ENCODE measurements around the gene EFCAB12. TPM values are rescaled to one million over a fixed set of nuclear protein-coding genes. Genes with fewer than 3 reads are reported as not detected.

Gene EFCAB12
- total and polyA plus RNA-seq, 2 donors (not counting 3 experiments of a cell fraction or from before 2014, with no cell fraction given), result 0.15 to 0.49 TPM

GRCh38 chr3:129429602-129430001 lies 1.2 kb upstream of the EFCAB12 start:
- Histone ChIP-seq H3K27me3 (ENCODE audit: control insufficient read depth in 2 of 2, insufficient read depth in 2 of 2, low read length in 2 of 2) (peaks cover 0 to 4% of the 10 kb centered on the region in 2 experiments), H3K4me1 (ENCODE audit: control insufficient read depth, extremely low read depth, insufficient read depth, low read length) (peaks cover 6% of the 10 kb centered on the region), H3K9ac (replicated peaks; ENCODE audit: extremely low read depth, insufficient read depth, low read length) (no peak overlapping the region), H3K9me1 (replicated peaks; ENCODE audit: control insufficient read depth, extremely low read depth, insufficient read depth, low read length) (no peaks in the 10 kb centered on the region), H3K4me2 (ENCODE audit: insufficient read depth, low read length) (no peak overlapping the region), H3K9me3 (replicated peaks; ENCODE audit: control insufficient read depth, insufficient read depth, low read length) (no peaks in the 10 kb centered on the region), H3K4me3 (replicated peaks in 1 of 3; ENCODE audit: insufficient read depth in 1 of 3, low read depth in 1 of 3, low read length in 3 of 3) (no peak overlapping the region), H3K79me2 (ENCODE audit: control insufficient read depth, insufficient read depth, low read length) (no peaks in the 10 kb centered on the region), H3K36me3 (ENCODE audit: control insufficient read depth in 2 of 2, extremely low read depth in 1 of 2, insufficient read depth in 2 of 2, low read length in 2 of 2) (peaks cover 11 to 17% of the 10 kb centered on the region in 2 experiments), H4K20me1 (replicated peaks; ENCODE audit: control insufficient read depth, extremely low read depth, insufficient read depth, low read length) (no peaks in the 10 kb centered on the region), H2AFZ (ENCODE audit: low read depth, low read length) (no peak overlapping the region), H3K27ac (ENCODE audit: insufficient read depth, low read depth, low read length) (no peak overlapping the region)
- FAIRE-seq, result no peak
- no peak for DNase-seq (ENCODE audit: low read depth, low spot score)
- ChIA-PET POLR2A (interaction anchor here (1.3 kb wide), 1 partner anchor 10 kb away, joined by 3 read pairs; the partner anchor contains the start of gene MBD4), CTCF (interaction anchor here (0.9 to 3.6 kb wide), 2 partner anchors 9 to 46 kb away, joined by 3 to 27 read pairs; no protein-coding TSS in a partner anchor)
- TF ChIP-seq FOS (IDR thresholded peaks at IDR 0.05; ENCODE audit: borderline replicate concordance, insufficient read depth, low read length) (no peak), MYC (IDR thresholded peaks at IDR 0.05; ENCODE audit: low read depth, low read length) (no peak), JUN (IDR thresholded peaks at IDR 0.05; ENCODE audit: borderline replicate concordance, insufficient read depth, insufficient read length, low read depth) (no peak), POLR2AphosphoS5 (IDR thresholded peaks at IDR 0.05; ENCODE audit: insufficient read depth, low read depth, low read length) (no peak), EZH2 (IDR thresholded peaks at IDR 0.05; ENCODE audit: borderline replicate concordance, low read depth, low read length, severe bottlenecking) (no peak), GATA2 (IDR thresholded peaks at IDR 0.05; ENCODE audit: insufficient read depth, insufficient read length, low read depth, low read length) (no peak), POLR2A (IDR thresholded peaks at IDR 0.05; ENCODE audit: low read depth, low read length) (no peak)
- TF ChIP-seq, protein P1, sequence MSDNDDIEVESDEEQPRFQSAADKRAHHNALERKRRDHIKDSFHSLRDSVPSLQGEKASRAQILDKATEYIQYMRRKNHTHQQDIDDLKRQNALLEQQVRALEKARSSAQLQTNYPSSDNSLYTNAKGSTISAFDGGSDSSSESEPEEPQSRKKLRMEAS (IDR thresholded peaks at IDR 0.05; ENCODE audit: insufficient read depth, insufficient read length), result no peak
- TF ChIP-seq, protein P2, sequence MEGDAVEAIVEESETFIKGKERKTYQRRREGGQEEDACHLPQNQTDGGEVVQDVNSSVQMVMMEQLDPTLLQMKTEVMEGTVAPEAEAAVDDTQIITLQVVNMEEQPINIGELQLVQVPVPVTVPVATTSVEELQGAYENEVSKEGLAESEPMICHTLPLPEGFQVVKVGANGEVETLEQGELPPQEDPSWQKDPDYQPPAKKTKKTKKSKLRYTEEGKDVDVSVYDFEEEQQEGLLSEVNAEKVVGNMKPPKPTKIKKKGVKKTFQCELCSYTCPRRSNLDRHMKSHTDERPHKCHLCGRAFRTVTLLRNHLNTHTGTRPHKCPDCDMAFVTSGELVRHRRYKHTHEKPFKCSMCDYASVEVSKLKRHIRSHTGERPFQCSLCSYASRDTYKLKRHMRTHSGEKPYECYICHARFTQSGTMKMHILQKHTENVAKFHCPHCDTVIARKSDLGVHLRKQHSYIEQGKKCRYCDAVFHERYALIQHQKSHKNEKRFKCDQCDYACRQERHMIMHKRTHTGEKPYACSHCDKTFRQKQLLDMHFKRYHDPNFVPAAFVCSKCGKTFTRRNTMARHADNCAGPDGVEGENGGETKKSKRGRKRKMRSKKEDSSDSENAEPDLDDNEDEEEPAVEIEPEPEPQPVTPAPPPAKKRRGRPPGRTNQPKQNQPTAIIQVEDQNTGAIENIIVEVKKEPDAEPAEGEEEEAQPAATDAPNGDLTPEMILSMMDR (IDR thresholded peaks at IDR 0.05; ENCODE audit: extremely low read depth in 1 of 2, insufficient read depth in 1 of 2, low read depth in 1 of 2, low read length in 2 of 2), result no peak
- dilution Hi-C loops (cut with MboI; ENCODE audit: extremely low pct_ligation_motif_present, low sequenced_read_pairs), result no loop called here
- BruUV-seq (replicated peaks), result no TSS peak
- intact Hi-C loops (cut with micrococcal nuclease), result loop anchor here (2.0 kb wide), 1 partner anchor 47 kb away; no protein-coding TSS in a partner anchor

Data from endothelial cell of umbilical vein (primary cell).